SK-N-SH (cell line): ENCODE measurements around the gene RTN4.

Experiments
- CHD2 ChIP-seq: fragments of 150-350 bp; IDR thresholded peaks from 2 replicates; pipeline ENCODE4 v1.6.1; 2018; ENCODE audit warnings: low read length; ENCODE audit not compliant: partially characterized antibody
- CTCF ChIP-seq: fragments of 200-600 bp; sonication (generic); IDR thresholded peaks from 2 replicates; pipeline ENCODE4 v1.6.1; 2017; ENCODE audit warnings: antibody characterized with exemption, mild to moderate bottlenecking, moderate library complexity
- IRF3 ChIP-seq: fragments of 150-350 bp; IDR thresholded peaks from 2 replicates; pipeline ENCODE4 v1.6.1; 2016; ENCODE audit warnings: mild to moderate bottlenecking, low read depth, low read length
- TF ChIP-seq, protein P1 (sequence below): IDR thresholded peaks from 2 replicates; pipeline ENCODE4; 2012

GRCh38 chr2:54949431-54949830 is 100.8 kb downstream of the RTN4 start:
- no peak for TF ChIP-seq CHD2
- no peak for TF ChIP-seq CTCF
- no peak for TF ChIP-seq IRF3
- TF ChIP-seq, protein P1, sequence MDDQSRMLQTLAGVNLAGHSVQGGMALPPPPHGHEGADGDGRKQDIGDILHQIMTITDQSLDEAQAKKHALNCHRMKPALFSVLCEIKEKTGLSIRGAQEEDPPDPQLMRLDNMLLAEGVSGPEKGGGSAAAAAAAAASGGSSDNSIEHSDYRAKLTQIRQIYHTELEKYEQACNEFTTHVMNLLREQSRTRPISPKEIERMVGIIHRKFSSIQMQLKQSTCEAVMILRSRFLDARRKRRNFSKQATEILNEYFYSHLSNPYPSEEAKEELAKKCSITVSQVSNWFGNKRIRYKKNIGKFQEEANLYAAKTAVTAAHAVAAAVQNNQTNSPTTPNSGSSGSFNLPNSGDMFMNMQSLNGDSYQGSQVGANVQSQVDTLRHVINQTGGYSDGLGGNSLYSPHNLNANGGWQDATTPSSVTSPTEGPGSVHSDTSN, result no peak
